H1 (cell line): ENCODE data around the gene RPE. TPM values are rescaled to one million over a fixed set of nuclear protein-coding genes. Genes with fewer than 3 reads are reported as not detected.

Source experiments
- SRF ChIP-seq: IDR thresholded peaks from 2 replicates; pipeline ENCODE4 v1.6.1; 2011; ENCODE audit warnings: mild to moderate bottlenecking, low read depth, low read length, moderate library complexity
- ZNF274 ChIP-seq: IDR thresholded peaks from 2 replicates; pipeline ENCODE4 v1.7.0; 2012; ENCODE audit warnings: low read length, borderline replicate concordance; ENCODE audit errors: extremely low read depth
- polyA plus RNA-seq, 7 experiments: library from polyadenylated mRNA; depleted of rRNA in 3 of 7; stranded (reverse) in 5 of 7; unstranded in 2 of 7; fragments of >200 nt in 5 of 7; fragments of 200-250 nt in 2 of 7; gene quantifications; 1 replicate in 5 of 7; 2 replicates in 1 of 7; 4 replicates in 1 of 7; pipeline versions ENCODE4 v1.2.1 to v1.2.3, GENCODE V29; 2011 to 2013; ENCODE audit warnings: missing spikeins in 2 of 7, mixed read lengths in 2 of 7
- total RNA-seq: library from RNA; stranded (reverse); fragmentation: NEBNext Ultra II Directional; extraction: Animal tissue kit (Norgen Biotek cat#: 25700); gene quantifications from 2 replicates; pipeline ENCODE4 v1.2.1, GENCODE V29; 2021

RPE gene
- total and polyA plus RNA-seq, 2 of the 8 experiments (the other 6 are each of a cell fraction or from before 2014, with no cell fraction given): 77.8 to 102 TPM

- TF ChIP-seq ZNF274: no peak
- TF ChIP-seq SRF: no peak
These were observed 36.7 kb upstream of the RPE start (continued) for GRCh38 chr2:209965723-209966122.
